IPS-18a (cell line): ENCODE results near the gene ZNF678.
"Not testable (repeated sequence)": the region's sequence is repeated elsewhere in the genome, so short reads cannot be mapped to it uniquely, and the experiment has no call there.

Experiments
- H3K27ac ChIP-seq: one replicate; pipeline ENCODE4 v1.5.1; 2013; ENCODE audit warnings: low read length
- H3K27me3 ChIP-seq: one replicate; pipeline ENCODE4 v1.6.1; 2013; ENCODE audit warnings: mild to moderate bottlenecking, low read length; ENCODE audit not compliant: control insufficient read depth, insufficient read depth
- H3K36me3 ChIP-seq: one replicate; pipeline ENCODE4 v1.6.1; 2013; ENCODE audit warnings: low read depth, low read length; ENCODE audit not compliant: control insufficient read depth
- H3K4me1 ChIP-seq: one replicate; pipeline ENCODE4 v1.6.1; 2013; ENCODE audit warnings: low read depth, low read length; ENCODE audit not compliant: control insufficient read depth
- H3K4me3 ChIP-seq: one replicate; pipeline ENCODE4 v1.5.1; 2013; ENCODE audit warnings: low read length
- H3K9ac ChIP-seq: one replicate; pipeline ENCODE4 v1.6.1; 2013; ENCODE audit warnings: mild to moderate bottlenecking, low read length, moderate library complexity
- H3K9me3 ChIP-seq: one replicate; pipeline ENCODE4 v1.6.1; 2013; ENCODE audit warnings: low read depth, low read length; ENCODE audit not compliant: control insufficient read depth

The ZNF678 gene

DNA sequence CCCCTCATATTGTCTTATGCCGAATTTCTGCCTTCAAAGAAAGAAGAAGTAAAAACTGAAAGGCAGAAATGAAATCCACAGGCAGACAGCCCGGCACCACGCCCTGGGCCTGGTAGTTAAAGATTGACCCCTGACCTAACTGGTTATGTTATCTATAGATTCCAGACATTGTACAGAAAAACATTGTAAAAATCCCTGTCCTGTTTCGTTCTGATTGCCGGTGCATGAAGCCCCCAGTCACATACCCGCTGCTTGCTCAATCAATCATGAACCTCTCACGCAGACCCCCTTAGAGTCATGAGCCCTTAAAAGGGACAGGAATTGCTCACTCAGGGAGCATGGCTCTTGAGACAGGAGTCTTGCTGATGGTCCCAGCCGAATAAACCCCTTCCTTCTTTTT lies 122.5 kb downstream of the ZNF678 start:
- H3K9me3 ChIP-seq: peaks cover 18% of the 10 kb centered on the region
- no peak overlapping the region for H3K4me3 ChIP-seq
- no peaks in the 10 kb centered on the region for H3K36me3 ChIP-seq
- H3K4me1 ChIP-seq: no peaks in the 10 kb centered on the region
- no peak overlapping the region for H3K9ac ChIP-seq
- H3K27ac ChIP-seq: no peak overlapping the region
- no peaks in the 10 kb centered on the region for H3K27me3 ChIP-seq

DNA sequence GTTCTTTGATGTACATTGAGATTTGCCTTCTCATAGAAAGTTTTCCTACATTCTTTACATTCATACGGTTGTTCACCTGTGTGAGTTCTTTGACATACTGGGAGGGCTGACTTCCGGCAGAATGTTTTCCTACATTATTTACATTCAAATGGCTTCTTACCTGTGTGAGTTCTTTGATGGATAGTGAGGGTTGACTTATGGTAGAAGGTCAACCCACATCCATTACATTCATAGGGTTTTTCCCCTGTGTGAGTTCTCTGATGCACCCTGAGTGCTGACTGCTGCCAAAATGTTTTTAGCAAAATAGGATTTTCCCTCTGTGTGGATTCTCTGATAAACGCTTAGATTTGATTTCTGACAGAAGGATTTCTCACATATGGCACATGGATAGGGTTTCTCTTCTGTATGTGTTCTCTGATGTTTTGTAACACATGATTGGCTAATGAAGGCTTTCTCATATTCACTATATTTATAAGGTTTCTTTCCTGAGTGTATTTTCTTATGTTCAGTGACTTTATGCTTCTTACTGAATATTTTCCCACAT lies 134.0 kb downstream of the ZNF678 start:
- H3K9me3 ChIP-seq: peaks cover 31% of the 10 kb centered on the region
- no peak overlapping the region for H3K9ac ChIP-seq
- H3K4me1 ChIP-seq: no peaks in the 10 kb centered on the region
- no peak overlapping the region for H3K4me3 ChIP-seq
- no peaks in the 10 kb centered on the region for H3K27me3 ChIP-seq
- no peak overlapping the region for H3K27ac ChIP-seq
- no peaks in the 10 kb centered on the region for H3K36me3 ChIP-seq

DNA sequence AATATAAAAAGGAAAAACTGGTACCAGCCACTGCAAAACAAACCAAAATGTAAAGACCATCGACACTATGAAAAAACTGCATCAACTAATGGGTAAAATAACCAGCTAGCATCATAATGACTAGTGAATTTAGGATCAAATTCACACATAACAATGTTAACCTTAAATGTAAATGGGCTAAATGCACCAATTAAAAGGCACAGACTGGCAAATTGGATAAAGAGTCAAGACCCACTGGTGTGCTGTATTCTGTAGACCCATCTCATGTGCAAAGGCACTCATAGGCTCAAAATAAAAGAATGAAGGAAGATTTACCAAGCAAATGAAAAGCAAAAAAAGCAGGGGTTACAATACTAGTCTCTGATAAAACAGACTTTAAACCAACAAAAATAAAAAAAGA lies 138.3 kb downstream of the ZNF678 start:
- H3K27me3 ChIP-seq, H3K4me1 ChIP-seq, H3K27ac ChIP-seq, H3K4me3 ChIP-seq, H3K9ac ChIP-seq, H3K36me3 ChIP-seq: not testable (repeated sequence)
- H3K9me3 ChIP-seq: peaks cover 23% of the 10 kb centered on the region

GRCh38 chr1:227707846-227708245 lies 144.5 kb downstream of the ZNF678 start:
- Histone ChIP-seq H3K4me3 (no peak overlapping the region), H3K9me3 (peaks cover 21% of the 10 kb centered on the region), H3K4me1 (no peaks in the 10 kb centered on the region), H3K9ac (no peak overlapping the region), H3K27ac (no peak overlapping the region), H3K27me3 (no peaks in the 10 kb centered on the region), H3K36me3 (no peaks in the 10 kb centered on the region)

DNA sequence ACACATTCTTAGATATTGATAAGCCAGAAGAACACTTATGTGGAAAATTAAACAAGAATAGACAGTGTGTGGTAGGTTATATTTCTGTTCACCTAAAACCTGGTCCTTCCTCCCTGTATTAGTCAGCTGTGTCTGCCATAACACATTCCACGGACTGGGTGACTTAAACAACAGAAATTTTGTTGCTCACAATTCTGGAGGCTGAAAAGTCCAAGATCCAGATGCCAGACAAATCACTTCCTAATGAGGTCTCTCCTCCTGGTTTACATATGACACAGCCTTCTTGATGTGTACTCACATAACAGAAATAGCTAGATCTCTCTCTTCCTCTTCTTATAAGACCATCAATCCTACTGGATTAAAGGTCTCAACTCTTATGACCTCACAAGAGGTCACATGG lies 146.1 kb downstream of the ZNF678 start:
- H3K27me3 ChIP-seq: no peaks in the 10 kb centered on the region
- H3K4me3 ChIP-seq: no peak overlapping the region
- H3K4me1 ChIP-seq: no peaks in the 10 kb centered on the region
- no peak overlapping the region for H3K27ac ChIP-seq
- H3K9me3 ChIP-seq: peaks cover 29% of the 10 kb centered on the region
- no peaks in the 10 kb centered on the region for H3K36me3 ChIP-seq
- no peak overlapping the region for H3K9ac ChIP-seq

DNA sequence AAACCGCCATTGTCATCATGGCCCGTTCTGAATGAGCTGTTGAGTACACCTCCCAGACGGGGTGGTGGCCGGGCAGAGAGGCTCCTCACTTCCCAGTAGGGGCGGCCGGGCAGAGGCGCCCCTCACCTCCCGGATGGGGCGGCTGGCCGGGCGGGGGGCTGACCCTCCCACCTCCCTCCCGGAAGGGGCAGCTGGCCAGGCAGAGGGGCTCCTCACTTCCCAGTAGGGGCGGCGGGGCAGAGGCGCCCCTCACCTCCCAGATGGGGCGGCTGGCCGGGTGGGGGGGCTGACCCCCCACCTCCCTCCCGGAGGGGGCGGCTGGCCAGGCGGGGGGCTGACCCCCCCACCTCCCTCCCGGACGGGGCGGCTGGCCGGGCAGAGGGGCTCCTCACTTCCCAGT lies 147.1 kb downstream of the ZNF678 start:
- peaks cover 34% of the 10 kb centered on the region for H3K9me3 ChIP-seq
- not testable (repeated sequence) for H3K27me3 ChIP-seq, H3K27ac ChIP-seq, H3K36me3 ChIP-seq, H3K9ac ChIP-seq, H3K4me1 ChIP-seq, H3K4me3 ChIP-seq

DNA sequence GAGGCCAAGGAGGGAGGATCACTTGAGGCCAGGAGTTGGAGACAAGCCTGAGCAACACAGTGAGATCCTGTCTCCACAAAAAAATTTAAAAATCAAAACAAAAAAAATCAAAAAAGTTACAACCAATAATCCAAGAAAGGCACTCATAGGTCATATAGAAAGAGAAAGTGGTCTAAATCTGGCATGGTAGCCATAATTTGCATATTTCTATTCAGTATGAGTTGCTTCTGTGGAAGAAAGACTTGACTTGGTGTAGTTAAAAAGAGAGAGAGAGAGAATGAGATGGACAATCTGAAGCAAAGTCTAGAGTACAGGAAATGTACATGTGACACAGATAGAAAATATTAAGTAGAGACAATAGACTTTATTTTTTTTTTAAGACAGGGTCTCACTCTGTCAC lies 149.3 kb downstream of the ZNF678 start:
- no peaks in the 10 kb centered on the region for H3K27me3 ChIP-seq
- H3K9me3 ChIP-seq: peaks cover 30% of the 10 kb centered on the region

DNA sequence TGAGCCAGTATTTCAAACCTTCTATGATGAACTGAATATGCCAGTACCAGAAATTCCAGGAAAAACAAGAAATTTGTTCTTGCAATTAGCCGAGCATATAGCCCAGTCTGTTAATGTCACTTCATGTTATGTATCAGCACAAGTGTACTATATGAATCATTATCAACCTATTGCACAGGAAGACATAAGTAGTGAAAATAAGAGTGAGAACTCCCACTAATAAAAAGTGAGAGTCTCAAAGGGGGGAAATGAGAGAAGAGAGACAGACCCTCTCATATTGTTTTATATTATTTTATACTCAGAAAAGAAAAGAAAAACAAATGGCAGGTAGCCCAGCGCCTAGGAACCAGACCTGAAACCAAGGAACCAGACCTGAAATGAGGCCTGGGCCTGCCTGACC lies 155.6 kb downstream of the ZNF678 start:
- H3K27me3 ChIP-seq: no peaks in the 10 kb centered on the region
- no peak overlapping the region for H3K9ac ChIP-seq
- no peaks in the 10 kb centered on the region for H3K4me1 ChIP-seq
- no peaks in the 10 kb centered on the region for H3K36me3 ChIP-seq
- no peak overlapping the region for H3K27ac ChIP-seq
- no peak overlapping the region for H3K4me3 ChIP-seq
- peaks cover 15% of the 10 kb centered on the region for H3K9me3 ChIP-seq

More for the DNA sequence above, 149.3 kb downstream of the ZNF678 start:
- Histone ChIP-seq H3K4me3 (no peak overlapping the region), H3K4me1 (no peaks in the 10 kb centered on the region), H3K36me3 (no peaks in the 10 kb centered on the region), H3K9ac (no peak overlapping the region), H3K27ac (no peak overlapping the region)

DNA sequence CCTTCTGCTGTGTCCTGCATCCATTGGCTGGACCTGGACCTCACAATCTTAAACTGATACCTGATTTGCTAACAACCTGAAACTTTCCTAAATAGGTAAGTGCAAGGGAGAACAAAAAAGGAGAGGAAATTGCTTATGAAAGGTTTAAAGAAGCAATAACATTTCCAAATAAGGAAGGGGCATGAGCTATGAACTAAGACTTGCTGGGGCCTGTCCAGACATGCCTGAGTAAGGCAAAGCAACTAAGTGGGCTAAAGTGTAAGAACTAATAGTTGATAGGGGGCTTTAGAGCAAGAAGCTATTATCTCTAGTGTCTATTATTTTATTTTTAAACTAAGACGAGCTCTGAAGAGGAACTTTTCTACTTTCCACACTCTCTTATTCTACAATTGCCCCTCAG lies 160.1 kb downstream of the ZNF678 start:
- H3K36me3 ChIP-seq: no peaks in the 10 kb centered on the region
- H3K27ac ChIP-seq: no peak overlapping the region
- H3K9me3 ChIP-seq: peaks cover 5% of the 10 kb centered on the region
- H3K9ac ChIP-seq: no peak overlapping the region
- H3K27me3 ChIP-seq: no peaks in the 10 kb centered on the region
- H3K4me3 ChIP-seq: no peak overlapping the region
- no peaks in the 10 kb centered on the region for H3K4me1 ChIP-seq

DNA sequence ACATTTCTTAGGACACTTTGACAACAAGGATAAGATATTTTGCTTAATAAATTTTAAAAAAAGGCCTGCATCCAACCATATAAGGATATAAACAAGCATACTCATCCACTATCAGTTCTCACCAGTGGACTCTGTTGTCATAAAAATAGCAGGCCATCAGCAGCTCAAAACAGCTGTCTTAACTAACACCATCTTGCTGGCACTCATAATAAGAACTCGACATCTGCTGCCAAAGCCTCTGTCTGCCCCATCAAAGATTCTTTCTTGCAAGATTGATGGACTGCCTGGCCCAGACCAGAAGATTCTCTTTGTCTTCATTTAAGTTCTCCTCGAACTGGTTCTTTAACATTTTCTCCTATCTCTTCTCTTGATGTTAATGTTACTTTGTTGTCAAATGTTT lies 161.7 kb downstream of the ZNF678 start:
- no peak overlapping the region for H3K4me3 ChIP-seq
- peaks cover 3% of the 10 kb centered on the region for H3K4me1 ChIP-seq
- peaks cover 3% of the 10 kb centered on the region for H3K9me3 ChIP-seq
- no peak overlapping the region for H3K9ac ChIP-seq
- H3K27ac ChIP-seq: no peak overlapping the region
- H3K27me3 ChIP-seq: no peaks in the 10 kb centered on the region
- H3K36me3 ChIP-seq: no peaks in the 10 kb centered on the region

DNA sequence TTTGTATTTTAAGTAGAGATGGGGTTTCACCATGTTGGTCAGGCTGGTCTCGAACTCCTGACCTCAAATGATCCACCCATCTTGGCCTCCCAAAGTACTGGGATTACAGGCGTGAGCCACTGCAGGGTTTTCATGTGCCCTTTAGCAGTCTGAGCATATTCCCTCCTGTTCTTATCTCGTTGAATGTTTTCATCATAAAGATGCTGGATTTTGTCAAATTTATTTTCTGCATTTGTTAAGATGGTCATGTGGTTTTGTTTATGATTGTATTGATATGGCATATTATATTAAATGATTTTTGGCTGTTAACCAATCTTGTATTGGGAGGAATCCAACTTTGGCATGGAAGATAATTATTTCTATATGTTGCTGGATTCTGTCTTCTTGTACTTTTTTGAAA lies 163.0 kb downstream of the ZNF678 start:
- Histone ChIP-seq H3K4me1 (peaks cover 6% of the 10 kb centered on the region), H3K36me3 (no peaks in the 10 kb centered on the region), H3K4me3 (no peak overlapping the region), H3K9ac (no peak overlapping the region), H3K27me3 (no peaks in the 10 kb centered on the region), H3K9me3 (peaks cover 1% of the 10 kb centered on the region), H3K27ac (no peak overlapping the region)
